ENCODE results near the gene PCSK1.

DNA sequence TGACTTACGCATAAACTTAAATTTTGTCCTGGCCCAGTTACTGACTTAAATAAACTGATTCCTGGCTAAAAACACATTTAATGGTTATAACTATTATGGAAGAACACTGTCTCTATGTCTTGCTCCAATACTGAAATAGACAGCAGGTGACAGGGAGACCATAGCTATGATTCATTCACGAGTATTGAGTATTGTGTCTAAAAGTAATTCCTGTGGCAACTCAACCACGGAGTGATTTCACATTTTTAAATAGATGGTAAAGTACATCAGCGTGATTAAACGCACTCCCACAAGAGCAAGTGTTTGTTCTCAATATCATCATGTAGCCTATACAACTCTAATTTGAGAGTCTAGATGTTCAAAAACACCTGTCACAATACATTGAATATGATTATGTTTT lies 35.9 kb upstream of the PCSK1 start:
- TF ChIP-seq, protein P1, sequence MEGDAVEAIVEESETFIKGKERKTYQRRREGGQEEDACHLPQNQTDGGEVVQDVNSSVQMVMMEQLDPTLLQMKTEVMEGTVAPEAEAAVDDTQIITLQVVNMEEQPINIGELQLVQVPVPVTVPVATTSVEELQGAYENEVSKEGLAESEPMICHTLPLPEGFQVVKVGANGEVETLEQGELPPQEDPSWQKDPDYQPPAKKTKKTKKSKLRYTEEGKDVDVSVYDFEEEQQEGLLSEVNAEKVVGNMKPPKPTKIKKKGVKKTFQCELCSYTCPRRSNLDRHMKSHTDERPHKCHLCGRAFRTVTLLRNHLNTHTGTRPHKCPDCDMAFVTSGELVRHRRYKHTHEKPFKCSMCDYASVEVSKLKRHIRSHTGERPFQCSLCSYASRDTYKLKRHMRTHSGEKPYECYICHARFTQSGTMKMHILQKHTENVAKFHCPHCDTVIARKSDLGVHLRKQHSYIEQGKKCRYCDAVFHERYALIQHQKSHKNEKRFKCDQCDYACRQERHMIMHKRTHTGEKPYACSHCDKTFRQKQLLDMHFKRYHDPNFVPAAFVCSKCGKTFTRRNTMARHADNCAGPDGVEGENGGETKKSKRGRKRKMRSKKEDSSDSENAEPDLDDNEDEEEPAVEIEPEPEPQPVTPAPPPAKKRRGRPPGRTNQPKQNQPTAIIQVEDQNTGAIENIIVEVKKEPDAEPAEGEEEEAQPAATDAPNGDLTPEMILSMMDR (IDR thresholded peaks at IDR 0.05) = no peak
- no peak for TF ChIP-seq POLR2A (IDR thresholded peaks at IDR 0.05)

Data from right lobe of liver (tissue), 4 donors.